ENCODE results near the gene DTD1.

GRCh38 chr20:18669241-18670019, 81.6 kb downstream of the DTD1 start:
- TF ChIP-seq CTCF (conservative IDR thresholded peaks at IDR 0.05; ENCODE audit: low read length) (no peak), EZH2phosphoT487 (IDR thresholded peaks at IDR 0.05; ENCODE audit: borderline replicate concordance, low read depth, low read length) (no peak)
